Mammary epithelial cell (primary cell): ENCODE measurements around the gene MSS51.

ENCODE experiments used
- CTCF ChIP-seq, 2 donors: IDR thresholded peaks in 1 of 2; conservative IDR thresholded peaks in 1 of 2; 2 replicates each; pipeline ENCODE4 v1.5.1; 2011 to 2012; ENCODE audit warnings: inconsistent platforms in 2 of 2, low read length in 2 of 2, mild to moderate bottlenecking in 2 of 2, control low read depth in 1 of 2, low read depth in 1 of 2; ENCODE audit not compliant: insufficient read depth in 1 of 2; ENCODE audit errors: extremely low read depth in 1 of 2
- EZH2 ChIP-seq: IDR thresholded peaks from 2 replicates; pipeline ENCODE4 v1.6.1; 2012; ENCODE audit warnings: low read length, inconsistent platforms, borderline replicate concordance

GRCh38 chr10:73408061-73408460 lies 25.3 kb downstream of the MSS51 start:
- TF ChIP-seq CTCF (conservative IDR thresholded peaks at IDR 0.05 in 1 of 2, IDR thresholded peaks at IDR 0.05 in 1 of 2; ENCODE audit: extremely low read depth in 1 of 2, insufficient read depth in 1 of 2, low read depth in 1 of 2, low read length in 2 of 2) (no peak), EZH2 (no peak)
